Liver (tissue), 9 donors: ENCODE data around the gene CSRNP2. TPM values are rescaled to one million over a fixed set of nuclear protein-coding genes. Genes with fewer than 3 reads are reported as not detected.

Source experiments
- DNase-seq: peaks from one replicate; pipeline ENCODE4 v3.0.0-alpha.2; 2017; ENCODE audit warnings: low spot score
- H3K27ac ChIP-seq, 2 donors: one replicate each; pipeline ENCODE4 v1.7.0; 2013; ENCODE audit warnings: inconsistent platforms in 2 of 2, low read length in 2 of 2, control low read depth in 1 of 2, low read depth in 1 of 2, mild to moderate bottlenecking in 1 of 2
- H3K27me3 ChIP-seq, 4 donors: one replicate each; pipeline versions ENCODE4 v1.6.1 to v1.7.0; 2013; ENCODE audit warnings: low read length in 3 of 4, inconsistent platforms in 1 of 4, mild to moderate bottlenecking in 1 of 4, moderate library complexity in 1 of 4; ENCODE audit not compliant: control insufficient read depth in 4 of 4, insufficient read depth in 4 of 4
- H3K36me3 ChIP-seq, 4 donors: one replicate each; pipeline versions ENCODE4 v1.6.1 to v1.7.0; 2013; ENCODE audit warnings: low read length in 3 of 4, mild to moderate bottlenecking in 3 of 4, low read depth in 1 of 4, moderate library complexity in 1 of 4; ENCODE audit not compliant: control insufficient read depth in 4 of 4, insufficient read depth in 3 of 4
- H3K4me1 ChIP-seq, 4 donors: one replicate each; pipeline versions ENCODE4 v1.6.1 to v1.7.0; 2013; ENCODE audit warnings: low read length in 3 of 4, mild to moderate bottlenecking in 3 of 4, moderate library complexity in 1 of 4; ENCODE audit not compliant: control insufficient read depth in 4 of 4, insufficient read depth in 4 of 4
- H3K4me3 ChIP-seq, 3 donors: one replicate each; pipeline versions ENCODE4 v1.6.1 to v1.7.0; 2013; ENCODE audit warnings: low read length in 3 of 3, control low read depth in 1 of 3, low read depth in 1 of 3, mild to moderate bottlenecking in 1 of 3
- H3K9ac ChIP-seq, 2 donors: one replicate each; pipeline ENCODE4 v1.7.0; 2013; ENCODE audit warnings: low read length in 2 of 2, mild to moderate bottlenecking in 2 of 2, moderate library complexity in 2 of 2, control low read depth in 1 of 2, low read depth in 1 of 2
- H3K9me3 ChIP-seq, 4 donors: one replicate each; pipeline versions ENCODE4 v1.6.1 to v1.7.0; 2013; ENCODE audit warnings: low read length in 3 of 4; ENCODE audit not compliant: control insufficient read depth in 4 of 4
- ATF3 ChIP-seq: IDR thresholded peaks from 2 replicates; pipeline ENCODE4 v1.6.1; 2016; ENCODE audit warnings: antibody characterized with exemption
- CTCF ChIP-seq: fragments of 150-350 bp; IDR thresholded peaks from 2 replicates; pipeline ENCODE4 v1.5.1; 2017; ENCODE audit warnings: improper control_type of control experiment, low read depth, low read length; ENCODE audit not compliant: missing input control
- EGR1 ChIP-seq, 2 donors: IDR thresholded peaks; 2 replicates each; pipeline ENCODE4 v1.6.1; 2016 to 2018; ENCODE audit warnings: antibody characterized with exemption in 2 of 2, low read depth in 2 of 2
- FOXA1 ChIP-seq: IDR thresholded peaks from 2 replicates; pipeline ENCODE4 v1.6.1; 2016; ENCODE audit warnings: antibody characterized with exemption
- FOXA2 ChIP-seq: IDR thresholded peaks from 2 replicates; pipeline ENCODE4 v1.6.1; 2016; ENCODE audit warnings: antibody characterized with exemption
- HNF4A ChIP-seq, 2 donors: conservative IDR thresholded peaks; 2 replicates each; pipeline ENCODE4 v1.6.1; 2016; ENCODE audit warnings: antibody characterized with exemption in 2 of 2, mild to moderate bottlenecking in 2 of 2
- HNF4G ChIP-seq: IDR thresholded peaks from 2 replicates; pipeline ENCODE4 v1.6.1; 2016; ENCODE audit warnings: antibody characterized with exemption
- JUND ChIP-seq, 2 donors: IDR thresholded peaks; 2 replicates each; pipeline ENCODE4 v1.6.1; 2016; ENCODE audit warnings: antibody characterized with exemption in 2 of 2
- MAX ChIP-seq: IDR thresholded peaks from 2 replicates; pipeline ENCODE4 v1.6.1; 2016; ENCODE audit warnings: antibody characterized with exemption
- NR2F2 ChIP-seq: IDR thresholded peaks from 2 replicates; pipeline ENCODE4 v1.6.1; 2016; ENCODE audit warnings: antibody characterized with exemption
- RAD21 ChIP-seq, 2 donors: IDR thresholded peaks; 2 replicates each; pipeline ENCODE4 v1.6.1; 2016; ENCODE audit warnings: antibody characterized with exemption in 2 of 2, mild to moderate bottlenecking in 2 of 2
- REST ChIP-seq: IDR thresholded peaks from 2 replicates; pipeline ENCODE4 v1.6.1; 2016; ENCODE audit warnings: antibody characterized with exemption, mild to moderate bottlenecking
- RXRA ChIP-seq, 2 donors: IDR thresholded peaks; 2 replicates each; pipeline ENCODE4 v1.6.1; 2017 to 2018; ENCODE audit warnings: antibody characterized with exemption in 2 of 2, mild to moderate bottlenecking in 1 of 2
- SP1 ChIP-seq: IDR thresholded peaks from 2 replicates; pipeline ENCODE4 v1.6.1; 2018; ENCODE audit warnings: antibody characterized with exemption, mild to moderate bottlenecking
- YY1 ChIP-seq: IDR thresholded peaks from 2 replicates; pipeline ENCODE4 v1.6.1; 2016; ENCODE audit warnings: antibody characterized with exemption, mild to moderate bottlenecking
- ZBTB33 ChIP-seq: IDR thresholded peaks from 2 replicates; pipeline ENCODE4 v1.6.1; 2016; ENCODE audit warnings: antibody characterized with exemption
- WGBS: extraction: QIAGEN DNeasy Blood & Tissue Kit; methylation state at CpG from one replicate; pipeline ENCODE4 v1.1.7; 2013; 5-methylcytosine and 5-hydroxymethylcytosine counted together
- polyA plus RNA-seq, 2 donors: library from polyadenylated mRNA; stranded (reverse) in 1 of 2; unstranded in 1 of 2; fragments of 200-250 nt in 1 of 2; fragments of >200 nt in 1 of 2; fragmentation: Nextera tagmentation in 1 of 2; extraction: Ambion mirVana in 1 of 2; gene quantifications; one replicate each; pipeline versions ENCODE4 v1.2.1 to v1.2.3, GENCODE V29; 2013 to 2015
- total RNA-seq, 2 donors: library from RNA; depleted of rRNA; stranded (reverse); fragments of >200 nt; gene quantifications; one replicate each; pipeline ENCODE4 v1.2.3, GENCODE V29; 2014
- donor health status: healthy.
- donor health status: healthy.
- donor health status: healthy.
- donor health status: healthy.
- donor health status: healthy.

Gene CSRNP2
- total and polyA plus RNA-seq, 4 donors = 2.0 to 8.4 (median 3.9) TPM

- DNase-seq = no peak
- 61% methylated on average over 3 of the region's 3 CpGs for WGBS
- H3K27ac ChIP-seq = peak overlapping the region in 1 of 2 donors; percentile 98
- no peaks in the 10 kb centered on the region for H3K27me3 ChIP-seq
- TF ChIP-seq NR2F2 (no peak), RXRA (IDR thresholded peaks at IDR 0.05) (no peak), ZBTB33 (no peak), EGR1 (IDR thresholded peaks at IDR 0.05; ENCODE audit: low read depth in 2 of 2) (no peak), RAD21 (IDR thresholded peaks at IDR 0.05) (no peak), ATF3 (no peak), REST (no peak), YY1 (no peak), FOXA1 (no peak), HNF4G (no peak), JUND (IDR thresholded peaks at IDR 0.05) (no peak), MAX (no peak), FOXA2 (no peak), HNF4A (conservative IDR thresholded peaks at IDR 0.05) (no peak), SP1 (no peak), CTCF (no peak)
- peaks cover 6 to 22% (median 18%) of the 10 kb centered on the region in 4 donors for H3K36me3 ChIP-seq
- H3K4me1 ChIP-seq = peaks cover 0 to 23% (median 17%) of the 10 kb centered on the region in 4 donors
- peak overlapping the region in 1 of 2 donors; percentile 91 for H3K9ac ChIP-seq
- no peaks in the 10 kb centered on the region for H3K9me3 ChIP-seq
- H3K4me3 ChIP-seq = peak overlapping the region in 2 of 3 donors; percentile 71 to 81
These were observed 33.9 kb downstream of the CSRNP2 start for GRCh38 chr12:51049525-51049924.
